Renal cortex interstitium (tissue), 11 donors: ENCODE data around the gene TMEM255A. TPM values are rescaled to one million over a fixed set of nuclear protein-coding genes. Genes with fewer than 3 reads are reported as not detected.
A peak's percentile ranks its signal among the peaks of the same experiment; 100 is the strongest.

ENCODE experiments used
- DNase-seq, 11 donors: peaks; one replicate each; pipeline ENCODE4 v3.0.0-alpha.2; 2013; ENCODE audit warnings: low read depth in 9 of 11, low spot score in 4 of 11; ENCODE audit errors: extremely low read depth in 1 of 11
- polyA plus RNA-seq, 3 donors: library from polyadenylated mRNA; unstranded; fragments of 120-200 nt; gene quantifications; one replicate each; pipeline ENCODE4 v1.2.1, GENCODE V29; 2013; ENCODE audit not compliant: insufficient read length in 3 of 3

The TMEM255A gene
- polyA plus RNA-seq, 3 donors, result 0.22 to 0.63 (median 0.27) TPM

- DNase-seq, result no peak
Observed at GRCh38 chrX:120228187-120228908, 82.9 kb downstream of the TMEM255A start.

- no peak for DNase-seq
Observed at GRCh38 chrX:120224388-120224787, 86.9 kb downstream of the TMEM255A start.

- DNase-seq, result no peak
Observed at GRCh38 chrX:120223374-120223773, 87.9 kb downstream of the TMEM255A start.

GRCh38 chrX:120213438-120214265, 97.6 kb downstream of the TMEM255A start:
- peak; percentile 25 to 65 (median 42) for DNase-seq

Other genes starting within 250 kb of the TMEM255A start
- gene RHOXF2B, start 233.8 kb downstream of the TMEM255A start, polyA plus RNA-seq, result under 1 TPM in 1 of 3 donors, not detected in 2; 0.11 TPM
- 1 to 10 TPM in 2 of 3 donors, under 1 TPM in 1; 0.17 to 3.1 (median 1.0) TPM for gene RHOXF1, start 195.5 kb downstream of the TMEM255A start, polyA plus RNA-seq
- gene RHOXF2, start 152.8 kb downstream of the TMEM255A start, polyA plus RNA-seq, result under 1 TPM in 2 of 3 donors, not detected in 1; 0.06 to 0.18 TPM
- 10 to 100 TPM; 22.8 to 27.8 (median 25.8) TPM for gene ZBTB33, start 60.6 kb downstream of the TMEM255A start, polyA plus RNA-seq
- gene ATP1B4, start 50.6 kb upstream of the TMEM255A start, polyA plus RNA-seq, result under 1 TPM in 1 of 3 donors, not detected in 2; 0.09 TPM
- gene LAMP2, start 157.8 kb upstream of the TMEM255A start, polyA plus RNA-seq, result 100 to 1,000 TPM; 140 to 160 (median 158) TPM
- gene CUL4B, start 249.5 kb upstream of the TMEM255A start, polyA plus RNA-seq, result 10 to 100 TPM; 64.6 to 79.6 (median 74.2) TPM